ENCODE results near the gene CNGA3. TPM values are rescaled to one million over a fixed set of nuclear protein-coding genes. Genes with fewer than 3 reads are reported as not detected.

The CNGA3 gene
- total RNA-seq, 1 donor from 2014 or later: 0.21 TPM

DNA sequence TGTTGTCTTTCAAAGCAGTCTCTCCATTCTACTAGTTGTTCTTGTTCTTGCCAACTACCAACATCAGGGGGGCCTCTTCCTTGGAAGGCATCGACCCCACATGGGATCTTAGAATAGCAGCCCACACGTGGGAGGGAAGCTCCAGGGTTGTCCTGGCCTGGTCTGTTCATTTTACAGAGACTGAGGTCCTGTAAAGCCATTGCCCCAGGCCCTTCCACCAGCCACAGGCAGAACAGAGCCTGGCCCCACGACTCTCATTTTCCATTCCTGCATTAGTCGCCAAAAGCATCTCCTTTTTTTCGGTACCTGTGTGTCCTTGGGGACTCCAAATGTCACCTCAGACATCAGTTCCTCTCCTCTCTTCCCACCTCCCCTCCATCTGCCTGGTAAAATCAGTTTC lies 28.0 kb downstream of the CNGA3 start:
- no peak for DNase-seq (ENCODE audit: low read depth)
- H3K36me3 ChIP-seq (ENCODE audit: control insufficient read depth, insufficient read depth, low read length): no peaks in the 10 kb centered on the region
- H3K4me3 ChIP-seq (ENCODE audit: low read depth, low read length): no peak overlapping the region
- TF ChIP-seq, protein P1, sequence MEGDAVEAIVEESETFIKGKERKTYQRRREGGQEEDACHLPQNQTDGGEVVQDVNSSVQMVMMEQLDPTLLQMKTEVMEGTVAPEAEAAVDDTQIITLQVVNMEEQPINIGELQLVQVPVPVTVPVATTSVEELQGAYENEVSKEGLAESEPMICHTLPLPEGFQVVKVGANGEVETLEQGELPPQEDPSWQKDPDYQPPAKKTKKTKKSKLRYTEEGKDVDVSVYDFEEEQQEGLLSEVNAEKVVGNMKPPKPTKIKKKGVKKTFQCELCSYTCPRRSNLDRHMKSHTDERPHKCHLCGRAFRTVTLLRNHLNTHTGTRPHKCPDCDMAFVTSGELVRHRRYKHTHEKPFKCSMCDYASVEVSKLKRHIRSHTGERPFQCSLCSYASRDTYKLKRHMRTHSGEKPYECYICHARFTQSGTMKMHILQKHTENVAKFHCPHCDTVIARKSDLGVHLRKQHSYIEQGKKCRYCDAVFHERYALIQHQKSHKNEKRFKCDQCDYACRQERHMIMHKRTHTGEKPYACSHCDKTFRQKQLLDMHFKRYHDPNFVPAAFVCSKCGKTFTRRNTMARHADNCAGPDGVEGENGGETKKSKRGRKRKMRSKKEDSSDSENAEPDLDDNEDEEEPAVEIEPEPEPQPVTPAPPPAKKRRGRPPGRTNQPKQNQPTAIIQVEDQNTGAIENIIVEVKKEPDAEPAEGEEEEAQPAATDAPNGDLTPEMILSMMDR (IDR thresholded peaks at IDR 0.05; ENCODE audit: insufficient read depth, low read length, poor library complexity, severe bottlenecking): no peak
- H3K27me3 ChIP-seq (ENCODE audit: control insufficient read depth, insufficient read depth, low read length): peaks cover 13% of the 10 kb centered on the region

DNA sequence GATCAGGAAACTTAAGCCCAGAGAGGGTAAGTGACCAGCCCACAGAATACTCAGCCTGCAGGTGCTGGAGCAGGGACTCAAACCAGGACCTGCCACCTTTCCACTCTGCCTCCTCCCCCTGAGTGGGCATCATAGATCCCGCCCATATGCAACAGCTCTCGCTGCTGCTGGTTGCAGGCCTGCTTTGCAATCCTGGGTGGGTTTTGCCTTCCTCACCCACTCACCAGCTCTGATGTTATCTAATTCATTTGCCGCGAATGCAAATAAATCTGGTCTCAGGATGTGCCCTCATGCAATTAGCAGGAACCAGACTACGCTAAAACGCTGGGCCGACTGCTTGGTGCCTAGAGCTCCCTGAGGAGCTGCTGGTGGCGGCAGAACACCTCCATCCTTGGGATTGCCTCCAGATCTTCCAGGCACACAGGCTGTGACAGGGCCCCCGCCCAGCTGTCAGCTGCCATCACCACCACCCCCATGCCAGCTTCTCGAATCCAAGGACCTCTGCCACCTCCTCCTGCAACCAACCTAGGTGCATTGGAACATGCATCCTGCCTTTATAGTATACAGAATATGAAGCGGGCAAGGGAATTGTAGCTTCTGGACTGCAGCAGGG lies 28.8 kb downstream of the CNGA3 start:
- Histone ChIP-seq H3K36me3 (ENCODE audit: control insufficient read depth, insufficient read depth, low read length) (no peaks in the 10 kb centered on the region), H3K4me3 (ENCODE audit: low read depth, low read length) (no peak overlapping the region), H3K27me3 (ENCODE audit: control insufficient read depth, insufficient read depth, low read length) (peaks cover 15% of the 10 kb centered on the region)
- TF ChIP-seq, protein P1 (IDR thresholded peaks at IDR 0.05; ENCODE audit: insufficient read depth, low read length, poor library complexity, severe bottlenecking): no peak
- no peak for DNase-seq (ENCODE audit: low read depth)

DNA sequence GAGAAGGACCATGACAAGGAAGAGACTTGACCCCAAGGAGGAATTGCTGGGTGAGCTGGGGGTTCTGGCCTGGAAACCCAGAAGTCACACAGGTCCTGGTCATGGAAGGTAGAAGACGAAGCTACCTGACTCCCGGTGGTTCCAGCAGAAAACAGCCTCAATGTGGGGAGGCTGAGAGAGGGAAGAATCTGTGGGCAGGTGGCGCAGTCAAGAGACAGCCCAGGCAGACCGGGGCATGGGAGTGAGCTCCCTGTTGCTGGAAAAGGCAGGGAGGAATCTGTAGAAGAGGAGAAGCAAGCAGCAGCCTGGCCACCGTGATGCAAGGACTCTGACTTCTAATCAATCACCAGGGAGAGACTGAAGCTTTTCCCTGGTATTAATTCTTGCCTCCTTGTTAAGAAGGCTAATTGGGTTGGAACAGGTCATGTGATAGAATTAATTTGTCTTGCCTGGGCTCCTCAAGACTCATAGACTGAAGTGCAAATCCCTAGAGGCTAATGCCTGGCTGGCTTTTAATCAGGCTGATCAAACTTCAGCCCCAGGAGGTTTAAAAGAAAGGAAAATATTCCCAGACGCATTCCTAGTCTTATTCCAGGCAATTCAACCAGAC lies 30.1 kb downstream of the CNGA3 start:
- TF ChIP-seq, protein P1 (IDR thresholded peaks at IDR 0.05; ENCODE audit: insufficient read depth, low read length, poor library complexity, severe bottlenecking): no peak
- no peak for DNase-seq (ENCODE audit: low read depth)
- no peaks in the 10 kb centered on the region for H3K36me3 ChIP-seq (ENCODE audit: control insufficient read depth, insufficient read depth, low read length)
- peaks cover 15% of the 10 kb centered on the region for H3K27me3 ChIP-seq (ENCODE audit: control insufficient read depth, insufficient read depth, low read length)
- H3K4me3 ChIP-seq (ENCODE audit: low read depth, low read length): no peak overlapping the region

DNA sequence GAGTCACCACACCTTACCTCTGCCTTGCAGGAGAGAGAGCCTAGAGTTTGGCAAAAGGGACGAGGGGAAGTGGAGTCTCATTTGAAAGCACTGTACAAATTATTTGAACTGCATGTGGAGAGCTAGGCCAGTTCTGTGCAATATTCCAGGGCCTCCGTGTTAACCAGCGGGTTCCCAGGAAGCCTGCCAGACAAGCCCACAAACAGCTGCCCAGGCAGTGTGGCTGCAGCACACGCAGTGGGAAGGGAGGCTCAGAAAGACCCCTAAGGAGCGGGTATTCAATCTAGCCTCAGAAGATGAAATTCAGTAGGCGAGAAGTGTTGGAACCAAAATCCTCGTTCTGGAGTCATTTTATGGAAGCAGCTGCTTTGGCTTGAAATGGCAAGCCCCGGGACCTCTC lies 30.7 kb downstream of the CNGA3 start:
- no peak overlapping the region for H3K4me3 ChIP-seq (ENCODE audit: low read depth, low read length)
- H3K27me3 ChIP-seq (ENCODE audit: control insufficient read depth, insufficient read depth, low read length): peaks cover 15% of the 10 kb centered on the region
- TF ChIP-seq, protein P1 (IDR thresholded peaks at IDR 0.05; ENCODE audit: insufficient read depth, low read length, poor library complexity, severe bottlenecking): no peak
- no peaks in the 10 kb centered on the region for H3K36me3 ChIP-seq (ENCODE audit: control insufficient read depth, insufficient read depth, low read length)
- no peak for DNase-seq (ENCODE audit: low read depth)

DNA sequence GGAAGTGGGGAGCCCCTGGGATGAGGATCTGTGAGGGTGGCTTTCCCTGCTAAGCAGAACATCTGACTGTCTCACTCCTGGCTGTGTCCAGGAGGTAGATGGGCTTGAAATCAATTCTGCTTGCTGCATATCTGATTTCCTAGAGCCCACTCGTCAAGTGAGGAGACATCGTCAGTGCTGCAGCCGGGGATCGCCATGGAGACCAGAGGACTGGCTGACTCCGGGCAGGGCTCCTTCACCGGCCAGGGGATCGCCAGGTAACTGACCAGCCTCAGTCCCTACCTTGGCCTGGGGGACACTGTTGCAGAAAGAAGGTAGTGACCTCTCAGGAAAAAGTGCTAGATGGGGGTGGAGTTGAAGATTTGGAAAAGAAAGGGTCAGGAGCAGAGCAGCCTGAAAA lies 31.3 kb downstream of the CNGA3 start:
- Histone ChIP-seq H3K36me3 (ENCODE audit: control insufficient read depth, insufficient read depth, low read length) (no peaks in the 10 kb centered on the region), H3K27me3 (ENCODE audit: control insufficient read depth, insufficient read depth, low read length) (peaks cover 15% of the 10 kb centered on the region), H3K4me3 (ENCODE audit: low read depth, low read length) (no peak overlapping the region)
- no peak for DNase-seq (ENCODE audit: low read depth)
- TF ChIP-seq, protein P1 (IDR thresholded peaks at IDR 0.05; ENCODE audit: insufficient read depth, low read length, poor library complexity, severe bottlenecking): no peak

DNA sequence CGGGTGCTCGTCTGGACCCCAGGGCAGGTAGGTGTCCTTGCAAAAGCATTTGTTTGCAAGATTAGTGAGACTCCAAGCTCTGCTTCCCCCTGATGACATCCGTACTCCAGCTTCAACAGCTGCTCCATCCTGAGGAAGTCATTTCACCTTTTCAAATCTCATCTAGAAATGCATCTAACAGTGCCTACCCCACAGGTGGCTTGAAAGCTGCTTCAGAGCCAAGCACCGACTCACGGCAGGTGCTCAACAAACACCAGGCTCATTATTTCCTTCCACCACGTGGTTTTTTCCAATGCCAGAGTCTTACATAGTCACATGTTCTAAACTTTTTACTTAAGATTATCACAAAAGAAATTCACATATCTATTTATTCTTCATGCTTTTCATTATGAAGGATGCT lies 31.9 kb downstream of the CNGA3 start:
- TF ChIP-seq, protein P1 (IDR thresholded peaks at IDR 0.05; ENCODE audit: insufficient read depth, low read length, poor library complexity, severe bottlenecking): no peak
- H3K27me3 ChIP-seq (ENCODE audit: control insufficient read depth, insufficient read depth, low read length): peaks cover 19% of the 10 kb centered on the region
- DNase-seq (ENCODE audit: low read depth): no peak
- H3K4me3 ChIP-seq (ENCODE audit: low read depth, low read length): no peak overlapping the region
- H3K36me3 ChIP-seq (ENCODE audit: control insufficient read depth, insufficient read depth, low read length): no peaks in the 10 kb centered on the region
